Measurements from ENCODE around the gene TAPT1.

The TAPT1 gene

DNA sequence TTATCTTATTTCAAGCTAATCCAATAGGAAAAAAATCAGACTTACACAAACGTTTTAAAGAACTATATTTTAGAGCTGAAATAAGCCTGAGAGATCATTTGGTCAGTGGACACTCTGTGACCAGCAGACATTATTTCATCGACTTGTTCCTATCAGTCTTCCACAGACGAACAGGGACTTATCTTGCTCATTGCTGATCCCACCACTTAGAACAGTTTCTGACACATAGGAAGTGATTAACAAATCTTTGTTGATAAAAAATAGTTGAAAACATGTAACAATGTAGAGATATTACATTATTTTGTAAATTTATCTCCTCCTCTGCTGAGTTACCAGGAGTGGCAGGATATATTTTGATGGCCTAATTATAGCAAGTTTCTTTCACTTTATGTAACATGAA lies 65.8 kb downstream of the TAPT1 start:
- H3K9me3 ChIP-seq, result no peaks in the 10 kb centered on the region
- no peak overlapping the region for H3K27ac ChIP-seq
- no peaks in the 10 kb centered on the region for H3K27me3 ChIP-seq
- TF ChIP-seq, protein P1, sequence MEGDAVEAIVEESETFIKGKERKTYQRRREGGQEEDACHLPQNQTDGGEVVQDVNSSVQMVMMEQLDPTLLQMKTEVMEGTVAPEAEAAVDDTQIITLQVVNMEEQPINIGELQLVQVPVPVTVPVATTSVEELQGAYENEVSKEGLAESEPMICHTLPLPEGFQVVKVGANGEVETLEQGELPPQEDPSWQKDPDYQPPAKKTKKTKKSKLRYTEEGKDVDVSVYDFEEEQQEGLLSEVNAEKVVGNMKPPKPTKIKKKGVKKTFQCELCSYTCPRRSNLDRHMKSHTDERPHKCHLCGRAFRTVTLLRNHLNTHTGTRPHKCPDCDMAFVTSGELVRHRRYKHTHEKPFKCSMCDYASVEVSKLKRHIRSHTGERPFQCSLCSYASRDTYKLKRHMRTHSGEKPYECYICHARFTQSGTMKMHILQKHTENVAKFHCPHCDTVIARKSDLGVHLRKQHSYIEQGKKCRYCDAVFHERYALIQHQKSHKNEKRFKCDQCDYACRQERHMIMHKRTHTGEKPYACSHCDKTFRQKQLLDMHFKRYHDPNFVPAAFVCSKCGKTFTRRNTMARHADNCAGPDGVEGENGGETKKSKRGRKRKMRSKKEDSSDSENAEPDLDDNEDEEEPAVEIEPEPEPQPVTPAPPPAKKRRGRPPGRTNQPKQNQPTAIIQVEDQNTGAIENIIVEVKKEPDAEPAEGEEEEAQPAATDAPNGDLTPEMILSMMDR (IDR thresholded peaks at IDR 0.05), result no peak
- H3K36me3 ChIP-seq, result peaks cover 63% of the 10 kb centered on the region
- no peaks in the 10 kb centered on the region for H3K4me1 ChIP-seq (ENCODE audit: control insufficient read depth in 1 of 2, insufficient read depth in 1 of 2, low read depth in 1 of 2, low read length in 1 of 2)
- H3K4me3 ChIP-seq (ENCODE audit: low read depth in 1 of 2, low read length in 1 of 2), result no peak overlapping the region

DNA sequence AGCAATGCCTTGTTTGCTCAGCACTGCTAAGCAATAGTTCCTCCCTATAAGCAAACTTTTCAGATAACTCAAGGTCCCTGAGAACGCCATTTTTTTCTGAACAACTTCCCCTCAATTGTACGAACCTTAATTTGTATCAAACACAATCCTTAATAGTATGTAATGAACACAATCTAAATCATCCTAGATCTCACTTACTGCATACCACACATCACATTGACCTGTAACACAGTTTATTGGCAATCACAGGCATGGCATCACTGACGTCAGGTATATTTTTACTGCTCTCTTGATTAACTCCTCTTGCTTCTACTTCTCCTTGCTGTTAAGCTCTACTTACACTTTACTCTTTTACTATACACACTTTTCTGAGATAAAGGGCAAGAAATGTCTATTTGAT lies 67.0 kb downstream of the TAPT1 start:
- H3K36me3 ChIP-seq, result peaks cover 52% of the 10 kb centered on the region
- no peak overlapping the region for H3K4me3 ChIP-seq (ENCODE audit: low read depth in 1 of 2, low read length in 1 of 2)
- H3K27me3 ChIP-seq, result no peaks in the 10 kb centered on the region
- TF ChIP-seq, protein P1 (IDR thresholded peaks at IDR 0.05), result no peak
- no peak overlapping the region for H3K27ac ChIP-seq
- H3K4me1 ChIP-seq (ENCODE audit: control insufficient read depth in 1 of 2, insufficient read depth in 1 of 2, low read depth in 1 of 2, low read length in 1 of 2), result no peaks in the 10 kb centered on the region
- H3K9me3 ChIP-seq, result no peaks in the 10 kb centered on the region

GRCh38 chr4:16158504-16158852 lies 67.8 kb downstream of the TAPT1 start:
- Histone ChIP-seq H3K27me3 (no peaks in the 10 kb centered on the region), H3K4me1 (ENCODE audit: control insufficient read depth in 1 of 2, insufficient read depth in 1 of 2, low read depth in 1 of 2, low read length in 1 of 2) (peaks cover 0 to 4% of the 10 kb centered on the region in 2 experiments), H3K4me3 (ENCODE audit: low read depth in 1 of 2, low read length in 1 of 2) (no peak overlapping the region), H3K9me3 (no peaks in the 10 kb centered on the region), H3K27ac (no peak overlapping the region), H3K36me3 (peaks cover 44% of the 10 kb centered on the region)
- TF ChIP-seq, protein P1 (IDR thresholded peaks at IDR 0.05), result no peak

DNA sequence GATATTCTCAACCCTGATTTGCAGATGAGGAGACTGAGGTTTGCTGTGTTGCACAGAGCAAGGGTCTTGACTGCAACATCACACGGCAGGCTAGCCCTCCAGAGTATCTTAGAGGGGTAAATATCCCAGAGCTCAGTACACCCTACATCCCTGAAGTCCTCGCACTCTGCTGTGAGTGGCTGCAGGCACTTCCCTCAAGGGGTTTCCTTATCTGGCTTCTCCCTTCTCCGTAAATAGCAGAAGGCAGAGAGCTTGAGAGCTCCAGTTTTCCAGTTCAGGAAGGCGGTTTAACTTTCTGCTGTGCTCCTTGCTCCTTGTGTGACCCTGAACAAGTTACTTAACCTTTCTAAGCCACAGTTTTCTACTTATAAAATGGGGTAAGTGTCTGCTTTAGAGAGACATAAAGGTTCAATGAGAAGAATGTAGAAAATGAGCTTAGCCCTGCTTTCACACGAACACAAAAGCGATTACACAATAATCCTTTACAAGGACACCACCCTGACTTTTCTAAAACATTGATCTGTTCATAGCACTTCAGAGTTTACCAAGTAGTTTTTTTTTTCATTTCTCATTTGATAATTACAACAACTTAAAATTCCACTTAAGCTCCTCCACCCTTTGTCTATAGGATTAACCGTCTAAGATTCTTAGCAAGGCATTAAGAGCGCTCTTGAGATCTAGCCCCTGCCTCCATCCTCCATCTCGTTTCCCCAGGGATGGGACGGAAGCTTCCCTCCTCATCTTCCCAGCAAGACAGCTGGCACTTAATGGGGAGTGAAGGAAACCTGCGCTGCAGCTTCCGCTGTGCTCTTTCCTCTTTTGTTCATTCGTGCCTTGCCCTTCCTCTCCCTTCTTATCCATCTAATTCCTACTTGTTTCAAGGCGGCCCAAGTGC lies 68.4 kb downstream of the TAPT1 start:
- no peaks in the 10 kb centered on the region for H3K27me3 ChIP-seq
- peaks cover 38% of the 10 kb centered on the region for H3K36me3 ChIP-seq
- no peak overlapping the region for H3K4me3 ChIP-seq (ENCODE audit: low read depth in 1 of 2, low read length in 1 of 2)
- peaks cover 0 to 5% of the 10 kb centered on the region in 2 experiments for H3K4me1 ChIP-seq (ENCODE audit: control insufficient read depth in 1 of 2, insufficient read depth in 1 of 2, low read depth in 1 of 2, low read length in 1 of 2)
- no peaks in the 10 kb centered on the region for H3K9me3 ChIP-seq
- no peak overlapping the region for H3K27ac ChIP-seq
- TF ChIP-seq, protein P1 (IDR thresholded peaks at IDR 0.05), result no peak

GRCh38 chr4:16155528-16156169 lies 70.6 kb downstream of the TAPT1 start:
- Histone ChIP-seq H3K27me3 (no peaks in the 10 kb centered on the region), H3K36me3 (peaks cover 16% of the 10 kb centered on the region), H3K4me1 (ENCODE audit: control insufficient read depth in 1 of 2, insufficient read depth in 1 of 2, low read depth in 1 of 2, low read length in 1 of 2) (peaks cover 0 to 11% of the 10 kb centered on the region in 2 experiments), H3K4me3 (ENCODE audit: low read depth in 1 of 2, low read length in 1 of 2) (no peak overlapping the region), H3K27ac (no peak overlapping the region), H3K9me3 (no peaks in the 10 kb centered on the region)
- TF ChIP-seq, protein P1 (IDR thresholded peaks at IDR 0.05), result no peak
